Activated CD8-positive, alpha-beta T cell treated with anti-CD3 and anti-CD28 coated beads, Interleukin-2, amount 10 ng/mL, durations not matched to agents 7 days and 5 days (primary cell): ENCODE data around the gene OSBPL10. TPM values are rescaled to one million over a fixed set of nuclear protein-coding genes. Genes with fewer than 3 reads are reported as not detected.

Experiments used
- ATAC-seq: fragments of 150-1000 bp; cut with Tn5 transposase; one replicate; pipeline ENCODE4 v1.10.0; 2021; ENCODE audit warnings: moderate library complexity
- CTCF ChIA-PET: fragments of 350-600 bp; sonication (Branson Sonifier 250); formaldehyde crosslinking; loops from one replicate; lab custom pipeline; 2021; ENCODE audit warnings: antibody characterized with exemption; lab: Charles Lee
- POLR2A ChIA-PET: fragments of 350-600 bp; sonication (Branson Sonifier 250); formaldehyde crosslinking; loops from one replicate; lab custom pipeline; 2021; ENCODE audit warnings: antibody characterized with exemption; lab: Charles Lee
- DNase-seq: peaks from one replicate; pipeline ENCODE4 v3.0.0-alpha.2; 2020
- H3K27ac Mint-ChIP-seq: one replicate; pipeline ENCODE4 v1.8.0; 2021; ENCODE audit warnings: mild to moderate bottlenecking, mixed read lengths
- H3K27me3 Mint-ChIP-seq: one replicate; pipeline ENCODE4 v1.8.0; 2021; ENCODE audit warnings: low read depth, mixed read lengths
- H3K36me3 Mint-ChIP-seq: one replicate; pipeline ENCODE4 v1.8.0; 2021; ENCODE audit warnings: low read depth, mixed read lengths
- H3K4me1 Mint-ChIP-seq: one replicate; pipeline ENCODE4 v1.8.0; 2021; ENCODE audit warnings: low read depth, mixed read lengths
- H3K4me3 Mint-ChIP-seq: one replicate; pipeline ENCODE4 v1.8.0; 2021; ENCODE audit warnings: mild to moderate bottlenecking, mixed read lengths
- H3K9me3 Mint-ChIP-seq: one replicate; pipeline ENCODE4 v1.8.0; 2022; ENCODE audit warnings: mixed read lengths; ENCODE audit not compliant: insufficient read depth
- total RNA-seq, 2 experiments: library from RNA; stranded (reverse); gene quantifications; one replicate each; pipeline ENCODE4 v1.2.3, GENCODE V29; 2021

Gene OSBPL10
- total RNA-seq, 2 experiments from 2014 or later = 0.05 to 0.53 TPM

DNA sequence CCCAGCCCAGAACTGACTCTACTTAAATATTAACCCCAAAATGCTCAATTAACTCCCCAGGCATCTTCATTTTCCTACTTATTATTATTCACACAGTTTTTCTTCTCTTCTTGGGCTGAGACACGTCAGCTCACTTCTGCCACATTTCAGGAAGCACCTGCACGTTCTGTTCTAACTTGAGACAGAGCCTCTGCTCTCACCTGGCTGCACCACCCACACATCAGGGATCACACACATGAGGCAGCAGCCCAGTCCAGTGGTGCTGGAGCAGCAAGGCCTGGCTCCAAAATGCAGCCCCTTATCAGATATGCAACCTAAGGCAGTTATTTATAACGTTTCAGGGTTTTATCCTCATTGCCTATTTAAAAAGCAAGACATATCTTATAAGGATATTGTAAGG is 127.5 kb downstream of the OSBPL10 start:
- POLR2A ChIA-PET = no interaction called here
- Mint-ChIP-seq H3K9me3 (no peaks in the 10 kb centered on the region), H3K27ac (no peak overlapping the region), H3K4me1 (no peaks in the 10 kb centered on the region), H3K4me3 (no peak overlapping the region), H3K27me3 (peaks cover 7% of the 10 kb centered on the region), H3K36me3 (no peaks in the 10 kb centered on the region)
- CTCF ChIA-PET = no interaction called here
- DNase-seq (no peak), ATAC-seq (no peak)

DNA sequence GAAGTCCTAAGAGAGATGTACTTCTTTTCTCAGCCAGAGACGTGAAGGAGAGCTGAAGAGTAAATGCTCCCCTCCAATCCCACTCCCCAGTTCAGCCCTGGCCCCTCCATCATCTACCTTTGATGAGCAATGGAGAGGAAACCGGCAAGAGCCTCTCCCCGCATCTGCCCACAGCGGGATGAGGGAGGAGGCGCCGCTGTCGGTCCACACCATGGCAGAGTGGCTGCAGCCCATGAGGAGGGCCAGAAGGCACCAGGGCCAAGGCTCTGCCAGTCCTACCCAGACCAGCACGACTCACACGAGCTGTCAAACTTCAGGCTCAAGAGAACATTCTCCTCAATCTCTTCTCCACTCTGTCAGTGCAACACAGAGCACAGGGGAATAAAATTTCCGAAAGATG is 129.8 kb downstream of the OSBPL10 start:
- Mint-ChIP-seq H3K4me1 (no peaks in the 10 kb centered on the region), H3K4me3 (no peak overlapping the region), H3K9me3 (no peaks in the 10 kb centered on the region), H3K36me3 (no peaks in the 10 kb centered on the region), H3K27ac (no peak overlapping the region), H3K27me3 (peaks cover 3% of the 10 kb centered on the region)
- ChIA-PET POLR2A (no interaction called here), CTCF (no interaction called here)
- DNase-seq = no peak
- ATAC-seq = no peak

DNA sequence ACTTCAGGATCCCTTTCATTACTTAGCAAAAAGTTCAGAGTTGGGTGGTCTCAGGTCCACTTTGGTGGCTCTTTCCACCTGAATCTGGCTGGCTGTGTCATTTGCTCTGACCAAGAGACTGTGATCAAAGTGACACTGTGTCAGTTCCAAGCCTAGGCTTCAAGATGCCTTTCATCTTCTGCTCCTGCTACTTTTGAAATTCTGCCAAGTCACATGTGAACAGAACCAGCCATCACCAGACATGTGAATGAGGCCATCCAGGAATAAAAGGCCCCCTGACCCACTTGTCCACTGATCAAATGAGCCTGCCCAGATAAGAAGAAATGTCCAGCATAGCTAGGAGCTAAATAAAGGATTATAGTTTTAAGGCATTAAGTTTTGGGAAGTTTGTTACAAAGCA is 132.2 kb downstream of the OSBPL10 start:
- DNase-seq (no peak), ATAC-seq (no peak)
- POLR2A ChIA-PET = no interaction called here
- Mint-ChIP-seq H3K4me1 (no peaks in the 10 kb centered on the region), H3K27me3 (peaks cover 2% of the 10 kb centered on the region), H3K9me3 (no peaks in the 10 kb centered on the region), H3K36me3 (no peaks in the 10 kb centered on the region), H3K4me3 (no peak overlapping the region), H3K27ac (no peak overlapping the region)
- CTCF ChIA-PET = no interaction called here

DNA sequence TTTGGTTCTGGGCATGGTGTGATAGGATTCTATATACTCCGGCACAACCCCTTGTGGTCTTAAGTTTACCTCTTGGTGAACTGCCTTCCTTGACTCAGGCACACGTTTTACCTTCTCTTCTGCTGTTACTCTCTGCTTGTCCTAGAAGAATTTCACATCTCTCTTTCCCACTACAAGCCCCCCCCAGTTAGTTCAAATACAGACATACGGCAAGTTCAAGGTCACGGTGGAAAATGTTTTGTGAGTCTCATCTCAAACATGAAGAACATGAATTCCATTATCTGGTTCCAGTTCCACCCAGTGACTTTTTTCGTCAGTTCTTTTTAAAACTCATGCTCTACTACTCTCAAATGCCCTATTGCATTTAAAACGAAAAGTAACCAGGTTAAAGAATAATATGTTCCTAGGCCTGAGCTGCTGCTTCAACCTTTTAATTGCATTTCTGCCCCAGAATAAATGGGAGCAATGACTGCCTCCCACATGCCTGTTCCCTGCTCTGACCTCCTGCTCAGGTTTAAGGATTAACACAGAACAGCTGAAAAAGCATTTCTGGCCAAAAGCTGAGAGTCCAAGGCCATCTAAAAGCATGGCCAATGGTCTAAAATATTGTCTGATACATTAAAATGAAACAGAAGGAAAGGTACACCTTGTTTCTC is 132.8 kb downstream of the OSBPL10 start:
- DNase-seq = no peak
- CTCF ChIA-PET = no interaction called here
- Mint-ChIP-seq H3K9me3 (no peaks in the 10 kb centered on the region), H3K4me1 (no peaks in the 10 kb centered on the region), H3K4me3 (no peak overlapping the region), H3K36me3 (no peaks in the 10 kb centered on the region), H3K27me3 (peaks cover under 1% of the 10 kb centered on the region), H3K27ac (no peak overlapping the region)
- POLR2A ChIA-PET = no interaction called here
- no peak for ATAC-seq

DNA sequence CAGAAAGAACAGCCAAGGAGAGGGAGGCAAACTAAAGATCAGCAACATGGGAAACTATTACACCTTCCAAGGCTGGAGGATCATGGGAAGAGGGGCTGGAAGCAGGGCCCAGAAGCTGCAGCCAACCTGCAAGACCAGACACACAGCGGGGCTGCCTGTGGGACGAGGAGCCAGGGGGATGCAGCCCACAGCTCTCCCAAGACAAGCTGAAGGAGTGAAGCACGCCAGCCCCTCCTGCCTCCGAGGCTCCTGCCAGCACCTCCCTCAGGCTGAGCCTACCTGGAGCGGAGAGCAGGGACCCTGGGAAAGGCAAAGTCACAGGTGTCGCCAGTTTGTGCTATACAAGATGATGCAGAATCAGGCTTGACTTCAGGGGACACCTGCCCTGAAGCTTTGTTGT is 133.3 kb downstream of the OSBPL10 start:
- Mint-ChIP-seq H3K27ac (no peak overlapping the region), H3K9me3 (no peaks in the 10 kb centered on the region), H3K27me3 (no peaks in the 10 kb centered on the region), H3K4me1 (no peaks in the 10 kb centered on the region), H3K36me3 (no peaks in the 10 kb centered on the region), H3K4me3 (no peak overlapping the region)
- DNase-seq (no peak), ATAC-seq (no peak)
- POLR2A ChIA-PET = no interaction called here
- CTCF ChIA-PET = no interaction called here

DNA sequence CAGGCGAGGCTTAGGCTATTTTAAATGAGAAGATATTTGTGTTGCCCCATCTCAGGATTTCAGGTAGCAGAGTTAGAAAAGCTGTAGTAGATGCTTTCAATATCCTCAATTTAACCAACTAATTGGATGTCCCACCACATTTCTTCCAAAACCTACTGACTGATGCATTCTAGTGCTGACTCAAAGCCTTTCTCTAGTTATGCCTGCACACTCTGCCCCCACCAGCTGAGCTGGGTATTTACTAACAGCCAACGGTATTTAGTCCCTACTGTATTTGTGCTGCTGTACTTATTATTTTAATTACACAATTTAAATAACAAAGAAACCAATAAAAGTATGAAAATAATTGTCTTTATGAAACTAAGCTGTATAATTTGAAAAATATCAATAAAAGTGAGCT is 139.5 kb downstream of the OSBPL10 start:
- H3K27me3 Mint-ChIP-seq = peaks cover 2% of the 10 kb centered on the region
- POLR2A ChIA-PET = no interaction called here
- no peaks in the 10 kb centered on the region for H3K36me3 Mint-ChIP-seq
- no peaks in the 10 kb centered on the region for H3K4me1 Mint-ChIP-seq
- no peak for DNase-seq
- ATAC-seq = no peak
- CTCF ChIA-PET = no interaction called here
- no peak overlapping the region for H3K27ac Mint-ChIP-seq
- no peak overlapping the region for H3K4me3 Mint-ChIP-seq
- no peaks in the 10 kb centered on the region for H3K9me3 Mint-ChIP-seq

DNA sequence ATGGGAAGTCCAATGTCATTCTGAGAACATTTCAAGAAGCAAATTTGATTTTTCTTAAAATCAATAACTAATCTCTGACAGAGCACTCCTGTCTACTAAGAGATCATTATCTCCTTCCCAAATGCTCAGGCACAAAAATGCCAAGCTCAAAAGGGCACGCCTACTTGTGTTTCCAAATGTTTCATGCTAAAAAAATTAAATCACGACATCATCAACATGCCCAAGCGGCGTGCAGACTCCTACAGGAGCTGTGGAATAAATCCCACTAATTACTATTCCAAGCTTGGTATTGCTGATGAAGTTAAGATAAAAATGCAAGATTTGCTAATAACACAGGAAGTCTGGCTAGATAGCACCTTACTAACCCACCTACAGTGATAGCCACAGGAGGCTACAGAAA is 140.8 kb downstream of the OSBPL10 start:
- DNase-seq (no peak), ATAC-seq (no peak)
- ChIA-PET CTCF (no interaction called here), POLR2A (no interaction called here)
- no peaks in the 10 kb centered on the region for H3K4me1 Mint-ChIP-seq
- H3K4me3 Mint-ChIP-seq = no peak overlapping the region
- H3K9me3 Mint-ChIP-seq = no peaks in the 10 kb centered on the region
- H3K36me3 Mint-ChIP-seq = no peaks in the 10 kb centered on the region
- peaks cover 3% of the 10 kb centered on the region for H3K27me3 Mint-ChIP-seq
- no peak overlapping the region for H3K27ac Mint-ChIP-seq

DNA sequence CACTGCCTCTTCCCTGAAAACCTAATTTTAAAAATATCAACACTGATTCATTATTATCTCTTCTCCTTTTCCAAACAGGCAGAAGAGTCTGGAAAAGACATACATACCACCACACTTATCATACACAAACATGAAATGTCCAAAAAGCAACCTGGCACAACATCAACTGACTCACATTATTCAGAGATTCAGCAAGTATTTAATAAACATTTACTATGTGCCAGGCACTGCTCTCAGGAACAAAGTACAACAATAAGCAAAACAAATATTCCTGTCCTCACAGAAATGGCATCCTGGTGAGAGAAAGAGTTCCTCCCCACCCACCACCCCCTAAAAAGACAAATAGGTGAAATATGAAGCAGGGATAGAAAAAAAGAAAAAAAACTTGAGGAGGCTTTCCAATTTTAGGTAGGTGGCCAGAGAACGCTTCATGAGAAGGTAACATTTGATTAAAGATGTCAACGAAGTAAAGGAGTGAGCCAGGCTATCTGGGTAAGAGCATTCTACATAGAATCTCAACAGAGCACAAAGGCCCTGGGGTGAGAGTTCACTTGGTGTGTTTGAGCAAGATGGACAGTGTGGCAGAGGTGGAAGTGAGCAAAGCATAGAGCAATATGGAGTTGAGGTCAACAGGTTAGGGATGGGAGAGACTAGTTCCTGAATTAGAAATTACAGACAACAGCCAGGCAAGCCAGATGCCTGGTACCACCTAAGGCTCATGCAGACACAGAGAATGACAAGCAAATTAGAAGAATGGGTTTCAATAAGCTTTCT is 141.7 kb downstream of the OSBPL10 start:
- Mint-ChIP-seq H3K4me3 (no peak overlapping the region), H3K27me3 (peaks cover 3% of the 10 kb centered on the region), H3K36me3 (no peaks in the 10 kb centered on the region), H3K4me1 (no peaks in the 10 kb centered on the region), H3K9me3 (no peaks in the 10 kb centered on the region), H3K27ac (no peak overlapping the region)
- ATAC-seq (no peak), DNase-seq (no peak)
- ChIA-PET POLR2A (interaction anchor here (0.5 kb wide), 1 partner anchor 353 kb away, joined by 6 read pairs; no protein-coding TSS in a partner anchor), CTCF (no interaction called here)

DNA sequence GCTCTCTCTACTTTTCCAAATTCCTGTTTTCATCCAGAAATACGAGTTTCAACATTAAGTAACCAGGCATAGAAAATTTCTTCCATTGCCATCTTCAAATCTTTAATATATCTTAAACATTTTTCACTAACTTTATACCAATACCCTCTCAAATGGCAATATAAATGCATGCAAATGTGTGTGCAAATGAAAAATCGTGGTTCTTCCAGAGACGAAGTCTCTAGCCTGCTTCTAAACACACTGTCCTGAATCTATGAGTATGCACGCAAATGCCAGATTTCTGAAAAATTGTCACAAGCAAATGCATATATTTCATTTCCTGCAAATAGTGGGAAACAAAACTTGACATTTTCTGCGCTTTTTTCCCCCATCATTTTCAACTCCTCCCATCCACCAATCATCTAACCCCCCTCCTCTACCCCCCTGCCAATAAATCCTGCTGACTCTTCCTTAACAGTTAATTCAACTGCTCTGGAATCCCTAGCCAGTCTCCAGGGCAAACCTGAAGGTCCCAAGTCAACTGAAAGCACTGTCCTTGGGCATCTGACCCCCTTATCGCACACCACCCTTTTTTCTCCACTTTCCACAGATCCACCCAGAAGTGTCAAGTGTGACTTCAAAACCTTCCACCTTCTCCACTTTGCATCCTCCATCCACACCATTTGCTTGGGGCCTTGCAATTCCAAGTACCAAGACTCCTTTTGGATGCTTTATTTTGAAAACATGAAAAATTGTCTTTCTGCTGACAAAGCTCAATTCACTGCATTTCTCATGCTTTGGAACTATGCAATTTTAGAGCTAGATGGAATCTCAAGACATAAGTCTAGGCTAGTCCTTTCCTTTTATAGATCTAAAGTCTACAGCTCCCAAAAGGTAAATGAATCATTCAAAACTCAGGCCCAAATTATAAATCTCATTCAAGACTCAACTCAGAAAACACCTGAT is 144.7 kb downstream of the OSBPL10 start:
- Mint-ChIP-seq H3K36me3 (no peaks in the 10 kb centered on the region), H3K27ac (no peak overlapping the region), H3K27me3 (peaks cover 3% of the 10 kb centered on the region), H3K9me3 (no peaks in the 10 kb centered on the region), H3K4me3 (no peak overlapping the region), H3K4me1 (no peaks in the 10 kb centered on the region)
- DNase-seq (no peak), ATAC-seq (no peak)
- POLR2A ChIA-PET = no interaction called here
- CTCF ChIA-PET = interaction anchor here (0.7 to 1.0 kb wide), 2 partner anchors 10 to 183 kb away, joined by 3 read pairs; no protein-coding TSS in a partner anchor

DNA sequence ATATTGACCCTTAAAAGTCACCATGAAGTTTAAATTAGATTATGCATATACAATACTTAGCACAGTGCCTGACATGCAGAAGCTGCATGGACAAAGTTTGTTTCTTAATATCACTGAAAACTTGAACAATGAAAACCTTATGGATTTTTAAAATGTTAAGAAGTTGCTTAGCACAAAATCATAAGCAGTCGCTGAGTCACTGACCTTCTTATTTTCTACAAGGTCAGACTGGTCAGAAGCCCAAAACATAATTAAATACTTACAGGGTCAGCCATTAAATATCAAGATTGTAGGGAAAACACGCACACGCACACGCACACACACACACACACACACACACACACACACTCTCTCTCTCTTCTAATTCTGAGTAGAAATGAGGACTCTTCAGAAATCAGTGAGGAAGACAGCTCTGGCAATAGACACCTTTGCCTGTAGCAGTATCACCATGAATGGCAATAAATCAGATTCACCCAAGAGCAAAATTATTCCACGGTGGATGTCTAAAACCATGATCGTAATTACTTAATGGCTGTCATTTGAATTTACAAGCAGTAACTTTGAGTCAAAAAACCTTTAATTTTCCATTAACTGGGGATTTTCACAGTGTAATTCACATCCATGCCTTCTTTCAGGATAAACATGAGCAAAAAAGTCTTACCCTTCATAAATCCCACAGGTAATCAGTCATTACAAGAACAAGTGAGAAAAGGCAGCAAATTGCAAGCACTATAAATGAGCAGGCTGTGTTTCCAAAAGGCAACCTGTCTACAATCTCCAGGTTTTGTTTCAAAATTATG is 147.5 kb downstream of the OSBPL10 start:
- Mint-ChIP-seq H3K4me1 (peaks cover 9% of the 10 kb centered on the region), H3K36me3 (no peaks in the 10 kb centered on the region), H3K4me3 (no peak overlapping the region), H3K9me3 (no peaks in the 10 kb centered on the region), H3K27me3 (peaks cover 3% of the 10 kb centered on the region), H3K27ac (no peak overlapping the region)
- ATAC-seq = no peak
- ChIA-PET CTCF (no interaction called here), POLR2A (no interaction called here)
- no peak for DNase-seq

DNA sequence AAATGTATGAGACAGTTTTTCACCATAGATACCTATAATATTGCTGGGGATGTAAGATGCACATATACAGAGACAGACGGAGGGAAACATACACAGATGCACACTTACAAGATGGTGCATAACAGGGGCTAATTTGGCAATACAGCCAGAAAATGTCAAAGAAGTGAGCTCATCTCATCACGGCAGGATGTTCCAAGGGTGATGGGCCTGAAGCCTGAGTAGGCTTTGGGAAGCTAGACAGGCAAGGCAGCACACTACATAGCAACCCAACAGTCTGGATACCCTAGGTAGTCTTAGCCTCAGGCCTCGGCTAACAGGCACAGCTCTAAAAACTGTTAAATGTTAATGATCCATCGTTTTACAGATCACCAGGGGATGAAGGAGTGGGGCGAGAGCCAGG is 148.5 kb downstream of the OSBPL10 start:
- ChIA-PET POLR2A (no interaction called here), CTCF (no interaction called here)
- Mint-ChIP-seq H3K4me3 (no peak overlapping the region), H3K27me3 (peaks cover 3% of the 10 kb centered on the region), H3K4me1 (peaks cover 9% of the 10 kb centered on the region), H3K36me3 (no peaks in the 10 kb centered on the region), H3K9me3 (no peaks in the 10 kb centered on the region), H3K27ac (no peak overlapping the region)
- no peak for DNase-seq
- no peak for ATAC-seq
